Stimulated activated CD8-positive, alpha-beta memory T cell treated with anti-CD3 and anti-CD28 coated beads, Interleukin-4, amount 100 ng/mL, for 24 hours (primary cell): ENCODE results near the gene DAGLB.
"Not testable (repeated sequence)": the region's sequence is repeated elsewhere in the genome, so short reads cannot be mapped to it uniquely, and the experiment has no call there.

Experiments
- DNase-seq: peaks from one replicate; pipeline ENCODE4 v3.0.0-alpha.2; 2020; ENCODE audit warnings: low read depth

Gene DAGLB

DNA sequence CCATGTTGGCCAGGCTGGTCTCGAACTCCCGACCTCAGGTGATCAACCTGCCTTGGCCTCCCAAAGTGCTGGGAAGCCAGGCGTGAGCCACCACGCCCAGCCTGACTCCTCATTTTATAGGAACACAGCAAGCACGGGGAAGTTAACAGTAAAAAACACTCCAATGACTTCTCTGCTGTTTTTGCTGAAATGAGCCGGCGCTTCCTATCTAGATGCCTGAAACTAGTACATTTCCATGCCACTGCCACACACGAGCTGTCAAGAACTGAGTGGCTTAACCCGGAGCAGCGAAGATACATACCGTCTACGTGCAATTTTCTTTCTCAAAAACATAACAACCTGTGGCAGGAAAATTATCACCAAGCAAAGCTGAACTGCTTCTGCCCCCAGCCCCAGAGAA is 16.8 kb downstream of the DAGLB start:
- no peak for DNase-seq

DNA sequence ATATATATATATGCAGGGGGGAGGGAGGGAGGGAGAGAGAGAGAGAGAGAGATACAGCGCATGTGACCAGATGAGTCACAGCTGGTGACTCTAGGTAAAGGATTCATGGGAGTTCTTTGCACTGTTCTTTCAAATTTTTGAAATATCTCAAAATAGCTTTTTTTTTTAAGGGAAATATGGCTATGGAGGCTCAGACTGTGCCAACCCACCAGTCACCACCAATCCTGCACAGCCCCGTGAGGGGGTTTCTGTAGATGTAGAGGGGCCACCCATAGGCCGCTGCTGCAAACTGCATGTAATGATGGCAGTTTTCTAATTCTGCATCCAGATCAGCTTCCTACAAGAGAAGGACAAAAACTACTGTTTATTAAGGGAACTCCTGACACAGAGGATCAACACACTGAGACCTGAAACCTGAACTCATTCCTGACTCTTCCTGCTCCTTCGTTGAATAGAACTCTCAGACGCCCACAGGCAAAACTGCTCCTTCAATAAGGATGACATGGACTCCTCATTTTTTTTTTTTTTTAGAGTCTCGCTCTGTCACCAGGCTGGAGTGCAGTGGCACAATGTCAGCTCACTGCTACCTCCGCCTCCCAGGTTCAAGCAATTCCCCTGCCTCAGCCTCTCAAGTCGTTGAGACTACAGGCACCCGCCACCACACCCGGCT is 17.3 kb downstream of the DAGLB start:
- DNase-seq, result no peak

DNA sequence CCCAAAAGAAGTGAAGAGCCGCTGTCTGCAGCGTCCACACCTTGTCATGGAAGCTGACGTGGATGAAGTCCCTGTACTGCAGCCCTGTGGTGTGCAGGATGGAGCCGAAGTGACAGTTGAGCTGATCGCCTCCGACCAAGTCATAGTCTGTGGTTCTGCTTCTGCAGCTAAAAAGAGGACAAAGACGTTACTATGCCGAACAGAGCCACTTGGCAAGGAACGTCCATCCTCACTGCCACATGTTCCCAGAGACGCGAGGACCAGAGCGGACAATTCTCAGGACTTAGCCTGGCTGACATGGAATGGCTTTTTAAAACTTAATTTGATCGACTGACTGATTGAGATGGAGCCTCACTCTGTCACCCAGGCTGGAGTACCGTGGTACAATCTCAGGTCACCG is 21.8 kb downstream of the DAGLB start:
- no peak for DNase-seq

DNA sequence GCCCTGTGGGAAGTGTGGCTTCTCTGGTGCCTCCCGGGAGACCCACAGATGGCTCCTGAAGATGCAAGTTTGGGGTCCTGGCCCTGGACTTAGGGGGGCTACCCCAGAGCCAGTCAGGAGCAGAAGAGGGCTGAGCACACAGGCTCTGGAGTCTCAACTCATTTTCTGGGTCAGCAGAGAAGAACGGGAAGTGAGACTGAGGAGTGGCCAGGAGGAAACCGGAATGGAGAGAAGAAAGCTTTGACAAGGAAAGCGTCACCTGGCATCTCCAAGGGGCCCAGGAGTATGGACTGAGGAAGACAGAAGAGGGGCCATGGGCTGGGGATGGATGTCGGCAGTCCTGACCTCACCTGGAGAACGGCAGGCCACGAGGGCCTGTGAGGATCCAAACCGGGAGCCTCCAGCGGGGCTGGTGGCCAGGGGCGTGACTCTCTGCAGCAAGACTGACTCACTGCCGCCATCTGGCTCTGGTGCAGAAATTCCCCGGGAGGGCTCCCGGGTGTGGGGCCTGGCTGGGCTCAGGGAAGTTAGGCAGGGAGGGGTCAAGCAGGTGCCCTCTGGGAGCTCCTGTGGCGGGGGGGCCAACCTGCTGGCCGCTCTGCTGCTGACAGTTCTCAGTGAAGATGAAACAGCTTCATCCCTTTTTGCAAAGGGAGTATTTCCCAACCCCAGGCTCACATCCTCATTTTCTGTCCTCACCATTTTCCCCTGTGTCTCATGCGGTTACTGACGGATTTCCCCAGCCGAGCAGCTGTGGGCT is 23.6 kb downstream of the DAGLB start:
- DNase-seq, result no peak

DNA sequence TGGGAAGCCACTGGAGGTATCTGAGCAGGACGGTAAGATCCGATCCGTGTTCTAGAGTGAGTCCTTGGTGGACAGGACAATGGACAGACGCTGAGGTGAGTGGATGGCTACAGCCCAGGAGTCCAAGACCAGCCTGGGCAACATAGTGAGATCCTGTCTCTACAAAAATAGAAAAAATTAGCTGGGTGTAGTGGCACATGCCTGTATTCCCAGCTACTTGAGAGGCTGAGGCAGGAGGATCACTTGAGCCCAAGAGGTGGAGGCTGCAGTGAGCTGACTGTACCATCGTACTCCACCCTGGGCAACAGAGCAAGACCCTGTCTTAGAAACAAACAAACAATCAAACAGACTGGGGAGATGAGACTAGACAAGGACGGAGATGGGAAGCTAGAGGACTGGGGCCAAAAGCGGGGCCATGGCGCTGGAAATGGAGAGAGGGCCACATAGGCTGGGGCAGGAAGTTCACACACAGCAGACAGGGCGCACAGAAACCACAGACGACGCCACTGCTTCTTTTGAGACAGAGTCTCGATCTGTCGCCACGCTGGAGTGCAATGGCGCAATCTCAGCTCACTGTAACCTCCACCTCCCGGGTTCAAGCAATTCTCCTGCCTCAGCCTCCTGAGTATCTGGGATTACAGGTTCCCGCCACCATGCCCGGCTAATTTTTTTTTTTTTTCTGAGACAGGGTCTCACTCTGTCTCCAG is 24.7 kb downstream of the DAGLB start:
- DNase-seq, result no peak

DNA sequence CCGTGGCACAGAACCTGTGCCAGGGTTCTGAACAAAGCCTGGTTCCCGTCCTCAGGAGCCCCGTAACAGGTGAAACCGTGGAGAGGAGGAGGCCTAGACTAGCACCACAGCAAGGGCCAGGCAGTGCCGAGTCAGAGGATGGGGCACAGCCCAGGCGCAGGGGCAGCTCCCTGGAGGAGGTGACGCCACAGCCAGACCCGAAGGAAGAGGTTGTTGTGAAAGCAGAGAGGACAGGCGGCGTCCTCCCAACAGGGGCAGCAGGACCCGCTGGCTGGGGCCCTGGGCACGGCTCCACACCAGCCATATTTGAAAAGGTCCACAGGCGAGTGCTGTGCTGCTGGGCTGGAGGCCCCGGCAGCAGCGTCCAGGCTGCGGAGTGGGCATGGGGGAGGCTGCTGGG is 25.7 kb downstream of the DAGLB start:
- DNase-seq, result no peak

DNA sequence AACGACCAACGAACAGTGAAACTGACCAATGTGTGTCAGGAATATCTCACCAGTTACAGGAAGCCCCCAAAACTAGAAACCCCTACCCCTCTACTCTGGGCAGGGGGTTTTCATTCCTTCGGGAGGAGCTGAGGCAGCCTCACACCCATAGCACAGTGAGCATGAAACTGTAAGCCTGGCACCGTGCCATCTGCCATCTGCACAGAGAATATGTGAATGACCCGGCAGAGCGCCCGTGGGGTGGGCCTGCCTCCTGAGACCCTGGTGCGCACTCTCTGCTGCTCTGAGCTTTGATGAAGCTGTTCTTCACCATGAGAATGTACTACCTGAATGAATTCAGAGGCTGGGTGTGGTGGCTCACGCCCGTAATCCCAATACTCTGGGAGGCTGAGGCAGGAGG is 27.1 kb downstream of the DAGLB start:
- no peak for DNase-seq

DNA sequence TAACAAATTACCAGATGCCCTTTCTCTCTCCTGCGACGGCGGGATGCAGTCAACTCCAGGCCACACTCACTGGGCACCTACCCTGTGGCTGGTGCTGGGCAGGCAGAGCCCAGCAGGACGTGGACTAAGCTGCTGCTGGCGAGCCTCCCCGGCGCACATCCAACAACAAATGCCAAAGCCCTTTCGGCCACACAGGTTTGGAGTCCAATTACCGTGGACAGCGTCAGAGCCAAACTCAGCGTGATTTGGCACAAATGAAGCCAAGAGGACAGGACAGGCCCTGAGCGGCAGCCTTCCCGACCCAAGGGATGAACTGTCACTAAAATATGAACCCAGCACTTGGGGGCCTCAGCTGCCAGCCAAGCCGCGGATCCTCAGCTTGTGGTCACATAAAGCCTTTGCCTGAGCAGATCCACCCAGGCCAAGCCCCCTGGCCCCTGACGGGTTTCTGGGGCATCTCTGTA is 28.4 kb downstream of the DAGLB start:
- DNase-seq, result no peak

DNA sequence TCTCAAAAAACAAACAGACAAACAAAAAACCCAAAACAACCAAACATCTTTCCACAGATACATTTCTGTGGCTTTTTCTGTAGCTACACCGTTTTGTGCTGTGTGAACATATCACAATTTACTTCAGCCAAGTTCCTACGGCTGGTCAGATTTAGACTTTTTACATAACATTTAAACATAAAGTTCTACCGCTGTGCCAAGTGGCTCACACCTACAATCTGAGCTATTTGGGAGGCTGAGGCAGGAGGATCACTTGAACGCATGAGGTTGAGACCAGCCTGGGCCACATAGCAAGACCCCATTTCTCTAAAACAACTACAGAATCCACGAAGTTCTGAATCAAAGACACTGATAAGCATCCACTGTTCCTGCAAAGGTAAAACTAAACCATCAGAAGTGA is 30.3 kb downstream of the DAGLB start:
- no peak for DNase-seq

DNA sequence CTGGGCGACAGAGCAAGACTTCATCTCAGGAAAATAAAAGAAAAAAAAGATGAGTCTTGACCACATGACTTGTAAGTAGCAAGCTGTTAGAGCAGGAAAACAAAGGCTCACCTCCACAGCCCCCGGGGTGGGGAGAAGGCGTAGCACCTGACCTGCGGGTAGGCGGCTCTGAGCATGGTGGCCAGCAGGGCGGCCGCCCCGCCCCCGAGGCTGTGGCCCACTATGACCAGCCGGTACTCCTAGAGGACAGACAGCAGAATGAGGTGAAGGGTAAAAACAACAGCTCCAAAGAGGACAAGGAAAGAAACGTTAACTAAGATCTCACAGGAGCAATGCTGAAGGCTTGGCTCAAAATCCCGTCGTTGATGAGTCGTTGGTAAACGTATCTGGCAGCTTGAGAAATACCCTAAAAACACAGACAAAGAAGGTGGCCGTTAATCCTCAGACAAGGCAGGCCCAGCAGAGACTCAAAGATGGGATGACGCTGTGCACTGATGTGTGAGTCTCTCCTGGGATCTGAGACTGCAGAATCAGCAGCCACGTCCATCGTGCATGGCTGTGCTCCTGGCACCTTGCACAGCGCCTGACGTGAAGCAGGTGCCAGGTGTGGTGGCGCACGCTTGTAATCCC is 31.1 kb downstream of the DAGLB start:
- DNase-seq, result no peak

DNA sequence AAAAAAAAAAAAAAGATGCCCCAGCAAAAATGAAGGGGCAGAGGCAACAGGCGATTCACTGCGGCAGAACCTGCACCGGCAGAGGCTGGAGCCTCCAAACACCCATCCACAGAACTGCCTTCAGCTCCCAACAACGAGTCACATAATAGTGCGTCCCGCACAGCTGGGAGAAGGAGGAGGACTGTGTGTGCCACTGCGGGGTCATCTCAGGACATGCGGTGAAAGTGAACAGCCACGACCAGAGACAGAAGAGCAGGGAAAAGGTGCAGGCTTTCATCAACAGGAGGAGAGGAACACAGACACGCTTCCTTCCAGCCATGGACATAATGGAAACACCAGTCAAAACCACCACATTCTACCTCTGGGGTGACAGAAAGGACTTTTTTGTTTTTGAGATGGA is 34.1 kb downstream of the DAGLB start:
- no peak for DNase-seq

DNA sequence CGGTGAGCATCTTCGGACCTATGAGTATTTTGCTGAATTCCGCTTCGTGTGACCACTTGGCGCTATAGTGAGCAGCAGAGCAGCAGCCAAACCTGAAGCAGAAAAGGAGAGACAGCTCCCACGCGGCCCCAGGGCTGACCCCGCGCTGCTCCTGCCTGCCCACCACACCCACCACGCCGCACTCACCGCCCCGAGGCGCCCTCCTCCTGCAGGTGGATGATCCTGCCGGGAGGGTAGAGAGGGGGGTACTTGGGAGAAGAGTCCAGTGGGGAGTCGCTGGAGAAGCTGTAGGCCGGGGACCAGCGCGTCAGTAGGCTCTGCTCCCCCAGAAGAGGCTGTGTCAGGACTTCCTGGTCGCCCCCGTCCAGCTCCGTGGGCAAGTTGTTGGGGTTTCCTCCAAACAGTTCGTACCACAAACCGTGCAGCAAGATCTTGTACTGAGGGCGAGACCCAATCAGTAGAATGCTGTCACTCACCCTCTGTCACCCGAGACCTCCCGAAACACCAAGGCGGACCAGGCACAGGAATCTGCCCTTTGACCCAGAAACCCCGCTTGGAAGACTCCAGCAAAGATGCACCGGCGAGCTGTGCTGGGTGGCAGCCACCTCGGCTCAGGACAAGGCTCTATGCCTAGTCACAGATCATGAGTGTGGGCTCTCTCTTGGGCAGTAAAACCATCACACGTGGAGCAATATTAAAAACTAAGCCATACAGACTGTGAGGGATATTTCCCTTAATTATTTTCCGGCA is 37.6 kb downstream of the DAGLB start:
- no peak for DNase-seq

DNA sequence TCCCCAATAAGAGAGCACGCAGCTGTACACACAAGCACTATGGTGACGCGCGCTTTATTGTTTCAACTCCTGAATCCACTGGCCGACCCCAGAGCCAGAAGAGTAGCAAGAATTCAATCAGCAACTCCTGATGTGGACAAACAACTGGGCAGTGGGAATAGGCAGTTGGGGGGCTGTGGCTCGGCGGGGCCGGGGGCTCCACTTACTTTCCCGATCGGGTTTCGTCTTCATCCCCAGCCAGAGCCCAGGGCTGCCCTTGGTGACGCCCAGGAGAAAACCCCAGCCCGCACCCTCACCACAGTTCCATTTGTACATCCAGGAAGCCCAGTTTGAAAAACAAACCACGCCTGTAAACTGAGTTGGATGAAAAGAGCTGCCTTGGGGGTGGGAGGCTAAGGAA is 38.7 kb downstream of the DAGLB start:
- no peak for DNase-seq

DNA sequence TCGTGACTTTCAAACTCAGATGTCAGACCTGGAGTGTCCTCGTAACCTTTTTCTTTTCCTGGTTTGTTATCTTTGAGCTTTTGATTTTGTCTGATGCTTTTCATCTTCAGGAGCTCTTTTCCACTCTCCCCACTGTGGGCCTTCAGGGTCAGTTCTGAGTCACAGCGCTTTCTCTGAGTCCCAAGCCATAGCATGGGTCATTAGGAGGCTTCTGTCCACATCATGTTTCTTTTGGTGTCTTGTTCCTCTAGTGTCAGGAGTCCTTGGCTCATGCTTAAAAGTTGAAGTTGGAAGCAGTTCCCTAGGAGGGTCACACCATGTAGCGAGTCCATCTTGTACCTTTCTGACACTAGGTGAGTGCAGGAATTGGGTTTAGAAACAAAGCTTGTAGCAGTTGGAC is 40.3 kb downstream of the DAGLB start:
- DNase-seq, result no peak

DNA sequence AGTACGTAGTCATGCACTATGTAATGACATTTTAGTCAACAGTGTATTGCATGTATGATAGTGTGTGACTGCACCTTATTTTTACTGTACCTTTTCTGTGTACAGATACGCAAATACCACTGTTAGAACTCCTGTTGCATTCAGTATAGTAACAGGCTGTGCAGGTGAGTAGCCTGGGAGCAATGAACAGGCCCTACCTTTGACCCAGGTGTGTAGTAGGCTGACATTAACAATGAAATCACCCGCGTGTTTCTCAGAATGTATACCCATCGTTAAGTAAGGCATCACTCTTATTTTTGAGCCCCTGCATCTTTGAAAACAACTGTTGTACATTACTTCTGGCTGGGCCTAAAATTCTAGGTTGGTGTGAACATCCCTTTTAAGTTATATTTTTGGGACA is 41.6 kb downstream of the DAGLB start:
- no peak for DNase-seq

DNA sequence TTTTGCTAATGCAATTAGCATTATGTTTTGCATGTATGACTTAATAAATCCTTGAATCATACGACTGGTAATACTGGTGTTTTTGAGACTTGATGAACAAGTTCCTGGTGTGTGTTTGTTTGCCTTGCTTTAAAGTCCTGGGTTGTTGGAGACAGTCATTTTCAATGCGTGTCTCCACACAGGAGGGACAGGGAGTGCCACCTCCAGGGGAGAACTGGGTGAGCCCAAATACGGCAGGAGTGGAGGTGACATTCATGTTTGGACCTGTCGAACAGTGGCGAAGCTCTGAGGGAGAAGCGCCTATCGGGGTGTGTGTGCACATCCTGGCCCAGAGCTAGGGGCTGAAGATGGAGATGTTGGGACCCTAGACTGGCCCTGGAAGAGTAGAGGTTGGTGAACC is 43.8 kb downstream of the DAGLB start:
- no peak for DNase-seq

DNA sequence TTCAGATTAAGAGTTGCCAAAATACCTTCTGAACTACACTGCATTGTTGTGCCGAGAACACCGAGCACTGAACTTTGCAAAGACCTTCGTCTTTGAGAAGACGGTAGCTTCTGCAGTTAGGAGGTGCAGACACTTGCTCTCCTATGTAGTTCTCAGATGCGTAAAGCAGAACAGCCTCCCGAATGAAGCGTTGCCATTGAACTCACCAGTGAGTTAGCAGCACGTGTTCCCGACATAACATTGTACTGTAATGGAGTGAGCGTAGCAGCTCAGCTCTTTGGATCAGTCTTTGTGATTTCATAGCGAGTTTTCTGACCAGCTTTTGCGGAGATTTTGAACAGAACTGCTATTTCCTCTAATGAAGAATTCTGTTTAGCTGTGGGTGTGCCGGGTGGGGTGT is 45.0 kb downstream of the DAGLB start:
- no peak for DNase-seq

DNA sequence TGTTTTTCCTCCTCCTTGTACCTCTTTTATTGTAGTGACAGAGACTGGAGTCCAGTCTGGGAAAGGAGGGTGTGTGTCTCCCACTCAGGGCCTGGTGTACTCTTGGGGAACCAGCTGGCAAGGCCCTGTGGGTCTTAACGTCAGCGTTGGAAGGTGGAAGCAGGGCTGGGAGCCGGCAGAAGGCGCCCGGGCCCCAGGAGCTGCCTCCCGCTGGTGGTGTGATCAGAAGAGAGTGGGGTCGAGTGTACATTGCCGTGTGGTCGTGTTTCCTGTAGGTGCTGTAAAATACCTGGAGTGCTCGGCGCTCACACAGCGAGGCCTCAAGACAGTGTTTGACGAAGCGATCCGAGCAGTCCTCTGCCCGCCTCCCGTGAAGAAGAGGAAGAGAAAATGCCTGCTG is 45.7 kb downstream of the DAGLB start:
- DNase-seq, result no peak

DNA sequence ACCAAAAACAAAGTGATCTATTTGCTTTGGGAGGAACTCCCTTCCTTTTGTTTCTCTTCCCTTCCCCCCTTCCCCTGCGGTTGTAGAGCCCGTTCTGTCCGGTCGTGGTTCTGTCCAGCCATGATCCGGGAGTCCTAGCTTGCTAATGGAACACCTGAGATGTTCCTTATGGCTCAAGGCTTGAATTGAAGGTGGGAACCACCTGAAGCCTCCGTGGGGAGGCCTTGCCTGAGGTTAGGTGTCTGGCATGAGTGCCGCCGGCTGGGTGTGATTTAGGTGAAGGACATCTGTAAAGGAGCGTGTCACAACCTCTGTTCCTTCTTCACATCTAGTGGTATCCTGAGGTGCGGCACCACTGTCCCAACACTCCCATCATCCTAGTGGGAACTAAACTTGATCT is 46.2 kb downstream of the DAGLB start:
- DNase-seq, result no peak

DNA sequence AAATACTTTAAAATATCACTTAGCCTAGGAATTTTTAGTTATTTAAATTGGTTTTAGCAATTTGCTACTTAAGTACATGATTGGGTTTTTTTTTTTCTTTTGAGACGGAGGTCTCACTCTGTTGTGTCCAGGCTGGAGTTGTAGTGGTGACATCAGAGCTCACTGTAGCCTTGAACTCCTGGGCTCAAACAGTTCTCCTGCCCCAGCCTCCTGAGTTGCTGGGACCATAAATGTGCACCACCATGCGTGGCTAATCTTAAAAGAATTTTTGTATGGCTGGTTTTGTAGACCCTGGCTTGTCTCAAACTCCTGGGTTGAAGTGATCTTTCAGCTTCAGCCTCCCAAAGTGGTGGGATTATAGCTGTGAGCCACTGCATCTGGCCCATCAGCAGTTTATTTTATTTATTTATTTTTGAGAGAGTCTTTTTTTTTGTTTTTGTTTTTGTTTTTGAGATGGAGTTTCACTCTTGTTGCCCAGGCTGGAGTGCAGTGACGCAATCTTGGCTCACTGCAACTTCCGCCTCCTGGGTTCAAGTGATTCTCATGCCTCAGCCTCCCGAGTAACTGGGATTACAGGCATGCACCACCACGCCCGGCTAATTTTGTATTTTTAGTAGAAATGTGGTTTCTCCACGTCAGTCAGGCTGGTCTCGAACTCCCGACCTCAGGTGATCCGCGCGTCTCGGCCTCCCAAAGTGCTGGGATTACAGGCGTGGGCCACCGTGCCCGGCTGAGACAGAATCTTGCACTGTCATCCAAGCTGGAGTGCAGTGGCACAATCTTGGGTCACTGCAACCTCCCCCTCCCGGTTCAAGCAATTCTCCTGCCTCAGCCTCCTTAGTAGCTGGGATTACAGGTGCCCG is 47.3 kb downstream of the DAGLB start:
- not testable (repeated sequence) for DNase-seq

DNA sequence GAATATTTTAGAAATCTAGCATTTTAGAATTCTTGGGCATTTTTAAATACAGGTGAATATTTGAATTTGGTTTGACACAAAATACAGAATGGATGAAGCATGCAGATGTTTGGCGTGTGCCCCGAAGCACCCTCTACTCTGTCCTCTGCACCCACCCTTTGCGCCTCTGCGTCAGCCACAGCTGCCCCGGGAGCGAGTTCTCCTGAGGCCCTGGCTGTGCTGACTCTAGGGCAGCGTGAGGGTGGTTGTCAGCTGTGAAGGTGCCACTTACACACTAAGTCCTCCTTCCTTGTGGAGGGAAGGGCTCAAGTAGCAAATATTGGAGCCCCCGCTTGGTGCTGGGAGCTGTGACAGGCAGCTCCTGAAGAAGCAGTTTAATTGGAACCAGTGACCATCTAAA is 48.4 kb downstream of the DAGLB start:
- no peak for DNase-seq
